H1 (cell line): Measurements from ENCODE around the gene FGF11. TPM values are rescaled to one million over a fixed set of nuclear protein-coding genes. Genes with fewer than 3 reads are reported as not detected.

ENCODE experiments used
- CTCF ChIA-PET: fragments of 300-600 bp; sonication (Branson Sonifier 250); formaldehyde crosslinking; loops from one replicate; lab custom pipeline; 2021; ENCODE audit not compliant: partially characterized antibody; lab: Charles Lee
- POLR2A ChIA-PET: fragments of 300-600 bp; sonication (Branson Sonifier 250); formaldehyde crosslinking; loops from one replicate; lab custom pipeline; 2021; ENCODE audit warnings: inconsistent platforms; ENCODE audit not compliant: partially characterized antibody; lab: Charles Lee
- DNase-seq, 2 experiments: peaks; one replicate each; pipeline versions ENCODE4 v3.0.0 to v3.0.0-alpha.2; 2010 to 2022; ENCODE audit warnings: low spot score in 2 of 2, low read depth in 1 of 2, mixed read lengths in 1 of 2
- FAIRE-seq: peaks from 2 replicates; lab custom pipeline; 2011; peaks lifted over from hg19 to GRCh38; lab: Jason Lieb, UNC
- H2AFZ ChIP-seq: 2 replicates; pipeline ENCODE4 v1.8.1; 2012; ENCODE audit warnings: low read length, inconsistent platforms
- H2AK5ac ChIP-seq: 2 replicates; pipeline ENCODE4 v1.6.1; 2013; ENCODE audit warnings: low read depth, low read length
- H2BK120ac ChIP-seq: replicated peaks from 2 replicates; pipeline ENCODE3; 2013; ENCODE audit warnings: low read depth, low read length, inconsistent platforms
- H2BK12ac ChIP-seq: 2 replicates; pipeline ENCODE4 v1.6.1; 2013; ENCODE audit warnings: low read depth, low read length
- H2BK15ac ChIP-seq: 2 replicates; pipeline ENCODE4 v1.6.1; 2013; ENCODE audit warnings: low read length
- H2BK20ac ChIP-seq: 2 replicates; pipeline ENCODE4 v1.6.1; 2013; ENCODE audit warnings: low read length
- H2BK5ac ChIP-seq: 2 replicates; pipeline ENCODE4 v1.6.1; 2013; ENCODE audit warnings: low read depth, low read length
- H3K14ac ChIP-seq: 2 replicates; pipeline ENCODE4 v1.6.1; 2013; ENCODE audit warnings: inconsistent platforms; ENCODE audit not compliant: insufficient read length
- H3K18ac ChIP-seq: 2 replicates; pipeline ENCODE4 v1.6.1; 2013; ENCODE audit warnings: low read length; ENCODE audit errors: extremely low read depth
- H3K23ac ChIP-seq: 2 replicates; pipeline ENCODE4 v1.6.1; 2013; ENCODE audit warnings: inconsistent platforms; ENCODE audit not compliant: insufficient read length
- H3K23me2 ChIP-seq: 2 replicates; pipeline ENCODE4 v1.6.1; 2013; ENCODE audit warnings: low read depth, low read length
- H3K27ac ChIP-seq: 2 replicates; pipeline ENCODE4 v1.6.1; 2011; ENCODE audit warnings: low read depth, low read length, inconsistent platforms
- H3K27me3 ChIP-seq, 4 experiments: replicated peaks in 1 of 4; 1 replicate in 1 of 4; 2 replicates in 3 of 4; pipeline versions ENCODE4 v1.6.1 to v1.8.1; 2011 to 2013; ENCODE audit warnings: low read length in 3 of 4, mild to moderate bottlenecking in 3 of 4, inconsistent platforms in 2 of 4, mixed read lengths in 2 of 4, moderate library complexity in 1 of 4; ENCODE audit not compliant: control insufficient read depth in 3 of 4, insufficient read depth in 3 of 4; ENCODE audit errors: extremely low read depth in 1 of 4
- H3K36me3 ChIP-seq, 4 experiments: 2 replicates each; pipeline versions ENCODE4 v1.6.1 to v1.8.1; 2011 to 2013; ENCODE audit warnings: mild to moderate bottlenecking in 4 of 4, low read length in 3 of 4, moderate library complexity in 2 of 4, control low read depth in 1 of 4, inconsistent platforms in 1 of 4; ENCODE audit not compliant: insufficient read depth in 4 of 4, control insufficient read depth in 2 of 4
- H3K4ac ChIP-seq: replicated peaks from 2 replicates; pipeline ENCODE3; 2013; ENCODE audit warnings: low read length, low read depth, mixed read lengths, inconsistent platforms; ENCODE audit not compliant: insufficient read length
- H3K4me1 ChIP-seq, 4 experiments: replicated peaks in 1 of 4; 1 replicate in 1 of 4; 2 replicates in 3 of 4; pipeline versions ENCODE4 v1.6.1 to v1.8.1; 2011 to 2013; ENCODE audit warnings: low read length in 3 of 4, inconsistent platforms in 2 of 4, mixed read lengths in 1 of 4; ENCODE audit not compliant: insufficient read depth in 4 of 4, control insufficient read depth in 3 of 4
- H3K4me2 ChIP-seq, 2 experiments: 2 replicates each; pipeline versions ENCODE4 v1.6.1 to v1.8.1; 2011 to 2013; ENCODE audit warnings: low read depth in 2 of 2, low read length in 2 of 2, control low read depth in 1 of 2, inconsistent platforms in 1 of 2, mild to moderate bottlenecking in 1 of 2; ENCODE audit not compliant: insufficient read depth in 1 of 2
- H3K4me3 ChIP-seq, 4 experiments: fragments of 200-600, 300-600 bp in 1 of 4; sonication (generic), shearing (Covaris generic), sonication (Bioruptor Twin) in 1 of 4; 2 replicates each; pipeline versions ENCODE4 v1.5.1 to v1.8.1; 2011 to 2016; ENCODE audit warnings: low read length in 4 of 4, low read depth in 3 of 4, control low read depth in 2 of 4, inconsistent platforms in 2 of 4, mild to moderate bottlenecking in 2 of 4, mixed read lengths in 1 of 4, moderate library complexity in 1 of 4; ENCODE audit not compliant: insufficient read depth in 2 of 4; ENCODE audit errors: extremely low read depth in 1 of 4
- H3K56ac ChIP-seq: replicated peaks from 2 replicates; pipeline ENCODE3; 2013; ENCODE audit warnings: low read depth, mild to moderate bottlenecking, mixed read lengths, low read length, inconsistent platforms; ENCODE audit not compliant: insufficient read length
- H3K79me1 ChIP-seq: 2 replicates; pipeline ENCODE4 v1.6.1; 2013; ENCODE audit warnings: low read depth, low read length, control low read depth
- H3K79me2 ChIP-seq, 2 experiments: 2 replicates each; pipeline versions ENCODE4 v1.6.1 to v1.8.1; 2012 to 2013; ENCODE audit warnings: low read length in 2 of 2, mild to moderate bottlenecking in 2 of 2, inconsistent platforms in 1 of 2; ENCODE audit not compliant: insufficient read depth in 2 of 2, control insufficient read depth in 1 of 2
- H3K9ac ChIP-seq, 4 experiments: replicated peaks in 1 of 4; 1 replicate in 1 of 4; 2 replicates in 3 of 4; pipeline versions ENCODE4 v1.6.1 to v1.8.1; 2011 to 2013; ENCODE audit warnings: low read depth in 3 of 4, low read length in 3 of 4, control low read depth in 2 of 4, mild to moderate bottlenecking in 2 of 4, moderate library complexity in 2 of 4, inconsistent platforms in 1 of 4; ENCODE audit errors: extremely low read depth in 1 of 4
- H3K9me3 ChIP-seq, 2 experiments: 2 replicates each; pipeline versions ENCODE4 v1.6.1 to v1.8.1; 2012 to 2013; ENCODE audit warnings: mild to moderate bottlenecking in 2 of 2, moderate library complexity in 2 of 2, control low read depth in 1 of 2, inconsistent platforms in 1 of 2, low read depth in 1 of 2, low read length in 1 of 2, mixed read lengths in 1 of 2; ENCODE audit not compliant: insufficient read depth in 2 of 2
- H4K20me1 ChIP-seq, 2 experiments: replicated peaks in 1 of 2; 2 replicates each; pipeline versions ENCODE3 to v1.8.1; 2011 to 2013; ENCODE audit warnings: inconsistent platforms in 2 of 2, low read length in 2 of 2, mild to moderate bottlenecking in 1 of 2; ENCODE audit not compliant: insufficient read depth in 2 of 2, control insufficient read depth in 1 of 2
- H4K5ac ChIP-seq: 2 replicates; pipeline ENCODE4 v1.6.1; 2013; ENCODE audit warnings: low read length, low read depth, mixed read lengths, inconsistent platforms; ENCODE audit not compliant: insufficient read length
- H4K8ac ChIP-seq: 2 replicates; pipeline ENCODE4 v1.8.0; 2013; ENCODE audit warnings: mild to moderate bottlenecking, moderate library complexity, low read length, inconsistent platforms; ENCODE audit not compliant: insufficient read depth; ENCODE audit errors: extremely low read depth
- H4K91ac ChIP-seq: replicated peaks from 2 replicates; pipeline ENCODE3; 2013; ENCODE audit warnings: low read length, mixed read lengths, inconsistent platforms; ENCODE audit not compliant: insufficient read length
- POU5F1 ChIP-seq: IDR thresholded peaks from 2 replicates; pipeline ENCODE4 v1.6.1; 2011; ENCODE audit warnings: low read depth, mild to moderate bottlenecking, low read length, moderate library complexity
- TBP ChIP-seq: IDR thresholded peaks from 2 replicates; pipeline ENCODE4 v1.6.1; 2011; ENCODE audit warnings: low read depth, low read length, improper control_type of control experiment
- WGBS, 2 experiments: shearing (Covaris generic) in 1 of 2; methylation state at CpG; one replicate each; pipeline versions ENCODE4 v1.1.6 to v1.1.7; 2013 to 2015; ENCODE audit warnings: low lambda C conversion rate in 2 of 2, mixed read lengths in 2 of 2, inconsistent platforms in 1 of 2, low coverage in 1 of 2, missing lambda C conversion rate in 1 of 2; ENCODE audit not compliant: insufficient replicate concordance in 2 of 2, insufficient coverage in 1 of 2, insufficient read length in 1 of 2; ENCODE audit errors: extremely low coverage in 1 of 2, missing lambda C conversion rate in 1 of 2; 5-methylcytosine and 5-hydroxymethylcytosine counted together
- polyA plus RNA-seq, 7 experiments: library from polyadenylated mRNA; depleted of rRNA in 3 of 7; stranded (reverse) in 5 of 7; unstranded in 2 of 7; fragments of >200 nt in 5 of 7; fragments of 200-250 nt in 2 of 7; gene quantifications; 1 replicate in 5 of 7; 2 replicates in 1 of 7; 4 replicates in 1 of 7; pipeline versions ENCODE4 v1.2.1 to v1.2.3, GENCODE V29; 2011 to 2013; ENCODE audit warnings: missing spikeins in 2 of 7, mixed read lengths in 2 of 7
- total RNA-seq: library from RNA; stranded (reverse); fragmentation: NEBNext Ultra II Directional; extraction: Animal tissue kit (Norgen Biotek cat#: 25700); gene quantifications from 2 replicates; pipeline ENCODE4 v1.2.1, GENCODE V29; 2021

FGF11 gene
- total and polyA plus RNA-seq, 2 of the 8 experiments (the other 6 are each of a cell fraction or from before 2014, with no cell fraction given), result 11.8 to 26.1 TPM

DNA sequence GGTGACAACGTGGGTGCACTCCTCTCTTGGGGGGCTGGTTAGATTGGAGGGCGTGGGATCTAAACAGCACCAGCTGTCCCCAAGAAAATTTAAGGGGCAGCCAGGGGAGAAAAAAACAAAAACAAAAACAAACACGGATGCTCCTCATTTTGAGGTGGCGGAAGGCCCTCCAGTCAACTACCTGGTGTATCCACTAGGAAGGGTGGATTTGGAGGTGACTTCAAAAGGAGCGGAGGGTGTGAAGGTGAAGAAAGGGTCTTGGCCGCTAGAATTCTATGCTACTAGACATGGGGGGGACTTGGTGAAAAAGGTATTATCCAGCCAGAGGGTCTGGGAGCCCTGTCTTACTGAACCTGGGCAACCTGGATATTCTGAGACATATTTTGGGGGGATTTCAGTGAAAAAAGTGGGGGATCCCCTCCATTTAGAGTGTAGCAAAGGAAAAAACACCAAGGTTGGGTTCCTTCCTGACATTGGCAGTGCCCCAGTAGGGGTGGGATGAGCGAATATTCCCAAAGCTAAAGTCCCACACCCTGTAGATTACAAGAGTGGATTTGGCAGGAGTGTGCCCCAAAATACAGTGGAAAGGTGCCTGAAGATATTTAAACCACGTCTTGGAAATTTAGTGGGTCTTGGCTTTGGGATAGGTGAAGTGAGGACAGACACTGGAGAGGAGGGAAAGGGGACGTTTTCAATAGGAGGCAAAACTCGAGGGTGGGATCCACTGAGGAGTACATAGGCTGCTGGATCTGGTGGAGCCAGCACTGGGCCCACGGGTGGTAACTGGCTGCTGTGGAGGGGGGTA is 454 bp upstream of the FGF11 start:
- no peak overlapping the region for H2BK120ac ChIP-seq
- DNase-seq (no peak), FAIRE-seq (no peak)
- POLR2A ChIA-PET, result interaction anchor here (0.5 to 15.5 kb wide), 19 partner anchors 9 to 248 kb away, joined by 3 to 339 read pairs (median 4); partner anchors contain the start of genes DVL2, NLGN2, POLR2A and SLC35G6
- no peak overlapping the region for H2BK5ac ChIP-seq
- 20% methylated on average over 11 of the region's 11 CpGs; no CpG with 5 or more reads in 1 of the 2 experiments for WGBS, 2 experiments
- H3K56ac ChIP-seq, result no peak overlapping the region
- H3K27ac ChIP-seq, result no peak overlapping the region
- H3K4me3 ChIP-seq, result peak overlapping the region; percentile 50 to 83 (median 67)
- no peak overlapping the region for H3K23ac ChIP-seq
- peaks cover 0 to 29% (median 15%) of the 10 kb centered on the region in 4 experiments; a peak in 6 of 7 replicates for H3K4me1 ChIP-seq
- peaks cover 2 to 19% (median 13%) of the 10 kb centered on the region in 4 experiments; a peak in 6 of 7 replicates for H3K27me3 ChIP-seq
- H2BK20ac ChIP-seq, result no peak overlapping the region
- peak overlapping the region; percentile 91 for H3K4me2 ChIP-seq
- no peak overlapping the region for H2AFZ ChIP-seq
- H3K79me2 ChIP-seq, result no peaks in the 10 kb centered on the region
- peak overlapping the region; percentile 78 for H3K18ac ChIP-seq
- no peak overlapping the region for H4K8ac ChIP-seq
- no peak overlapping the region for H4K5ac ChIP-seq
- no peaks in the 10 kb centered on the region for H3K9me3 ChIP-seq
- H3K23me2 ChIP-seq, result peaks cover 31% of the 10 kb centered on the region
- no peak overlapping the region for H3K14ac ChIP-seq
- no peaks in the 10 kb centered on the region for H3K79me1 ChIP-seq
- no peak overlapping the region for H3K4ac ChIP-seq
- H4K91ac ChIP-seq, result no peak overlapping the region
- H2BK15ac ChIP-seq, result no peak overlapping the region
- H2AK5ac ChIP-seq, result no peak overlapping the region
- H3K36me3 ChIP-seq, result no peaks in the 10 kb centered on the region
- H3K9ac ChIP-seq, result no peak overlapping the region
- no peaks in the 10 kb centered on the region for H4K20me1 ChIP-seq
- H2BK12ac ChIP-seq, result 0 out of 2 replicates have a peak overlapping the region, but pooled peaks have one; percentile 27
- CTCF ChIA-PET, result interaction anchor here (0.7 to 5.1 kb wide), 11 partner anchors 8 to 85 kb away, joined by 3 to 56 read pairs (median 6); partner anchors contain the start of genes KCTD11, TMEM256 and TMEM95
- TF ChIP-seq POU5F1, result no peak
- TF ChIP-seq TBP, result no peak
